A549 (cell line): ENCODE results near the gene USP12. TPM values are rescaled to one million over a fixed set of nuclear protein-coding genes. Genes with fewer than 3 reads are reported as not detected.

Experiments
- ATAC-seq, 2 experiments: fragments of 200-7000 bp in 1 of 2; fragments of >200 bp in 1 of 2; cut with Nextera tagmentation in 1 of 2; cut with Tn5 transposase in 1 of 2; 3 replicates each; pipeline versions ENCODE4 v1.8.0 to v1.9.1; 2018 to 2020; ENCODE audit warnings: mild to moderate bottlenecking in 1 of 2, moderate library complexity in 1 of 2
- CTCF ChIA-PET: fragments of 300-600 bp; sonication (Branson Sonifier 250); formaldehyde crosslinking; extraction: SDS; loops from one replicate; lab custom pipeline; 2021; ENCODE audit warnings: antibody characterized with exemption, inconsistent platforms; lab: Yijun Ruan, JAX
- POLR2A ChIA-PET: fragments of 350-600 bp; formaldehyde crosslinking; extraction: SDS; loops from one replicate; lab custom pipeline; 2021; ENCODE audit warnings: antibody characterized with exemption, inconsistent platforms; lab: Yijun Ruan, JAX
- DNase-seq, 2 experiments: peaks; one replicate each; pipeline versions ENCODE4 v3.0.0 to v3.0.0-alpha.2; 2011 to 2016; ENCODE audit warnings: low read depth in 1 of 2, low spot score in 1 of 2
- FAIRE-seq: peaks from 2 replicates; lab custom pipeline; 2011; peaks lifted over from hg19 to GRCh38; lab: Jason Lieb, UNC
- H3K27ac ChIP-seq, 2 experiments: fragments of >200 bp; sonication (Bioruptor Twin); formaldehyde crosslinking; 3 replicates each; pipeline ENCODE4 v1.5.1; 2016 to 2017
- H3K4me1 ChIP-seq: fragments of >200 bp; sonication (Bioruptor Twin); formaldehyde crosslinking; 3 replicates; pipeline ENCODE4 v1.6.1; 2016
- H3K4me2 ChIP-seq: fragments of >200 bp; sonication (Bioruptor Twin); formaldehyde crosslinking; 3 replicates; pipeline ENCODE4 v1.6.1; 2016
- H3K4me3 ChIP-seq: fragments of >200 bp; sonication (Bioruptor Twin); formaldehyde crosslinking; 3 replicates; pipeline ENCODE4 v1.5.1; 2016
- H3K9me3 ChIP-seq: fragments of >200 bp; sonication (Bioruptor Twin); formaldehyde crosslinking; 3 replicates; pipeline ENCODE4 v1.6.1; 2016
- CEBPB ChIP-seq, 2 experiments: fragments of >200 bp in 1 of 2; sonication (Bioruptor Twin) in 1 of 2; formaldehyde crosslinking in 1 of 2; IDR thresholded peaks; 2 replicates each; pipeline ENCODE4 v1.6.1; 2012 to 2016
- CHD4 ChIP-seq: fragments of 200-600 bp; sonication (generic); IDR thresholded peaks from 2 replicates; pipeline ENCODE4 v1.6.1; 2016; ENCODE audit warnings: antibody characterized with exemption, mild to moderate bottlenecking, borderline replicate concordance
- EHF ChIP-seq: fragments of 250-450 bp; sonication (Bioruptor Pico); IDR thresholded peaks from 2 replicates; pipeline ENCODE4 v1.5.0; 2020; ENCODE audit warnings: mild to moderate bottlenecking
- EHMT2 ChIP-seq: fragments of 200-600 bp; sonication (generic); IDR thresholded peaks from 2 replicates; pipeline ENCODE4 v1.6.1; 2016; ENCODE audit warnings: antibody characterized with exemption, low read depth, mild to moderate bottlenecking, moderate library complexity
- EP300 ChIP-seq, 2 experiments: fragments of >200 bp; sonication (Bioruptor Twin); formaldehyde crosslinking; IDR thresholded peaks; 2 replicates in 1 of 2; 3 replicates in 1 of 2; pipeline ENCODE4 v1.6.1; 2016 to 2017
- FOSL2 ChIP-seq, 2 experiments: fragments of 450-650 bp in 1 of 2; fragments of >200 bp in 1 of 2; sonication (Bioruptor Twin) in 1 of 2; formaldehyde crosslinking; IDR thresholded peaks; 2 replicates each; pipeline versions ENCODE4 v1.5.0 to v1.6.1; 2016 to 2020; ENCODE audit warnings: mild to moderate bottlenecking in 1 of 2, moderate library complexity in 1 of 2
- FOXS1 ChIP-seq: fragments of 250-450 bp; sonication (Bioruptor Pico); IDR thresholded peaks from 2 replicates; pipeline ENCODE4 v1.5.0; 2020; ENCODE audit warnings: mild to moderate bottlenecking, moderate library complexity
- HDAC2 ChIP-seq: fragments of 200-600 bp; sonication (generic); IDR thresholded peaks from 2 replicates; pipeline ENCODE4 v1.6.1; 2016
- HOXA7 ChIP-seq: fragments of 250-450 bp; sonication (Bioruptor Pico); IDR thresholded peaks from 2 replicates; pipeline ENCODE4 v1.5.0; 2020; ENCODE audit warnings: mild to moderate bottlenecking, moderate library complexity
- HOXB13 ChIP-seq: fragments of 250-450 bp; sonication (Bioruptor Pico); IDR thresholded peaks from 2 replicates; pipeline ENCODE4 v1.5.0; 2020; ENCODE audit warnings: low read depth, mild to moderate bottlenecking, moderate library complexity
- HOXB5 ChIP-seq: fragments of 250-450 bp; sonication (Bioruptor Pico); IDR thresholded peaks from 2 replicates; pipeline ENCODE4 v1.5.0; 2020; ENCODE audit warnings: mild to moderate bottlenecking, moderate library complexity
- JUN ChIP-seq, 2 experiments: fragments of >200 bp; sonication (Bioruptor Twin); formaldehyde crosslinking; IDR thresholded peaks; 2 replicates in 1 of 2; 3 replicates in 1 of 2; pipeline ENCODE4 v1.6.1; 2016 to 2017
- KDM1A ChIP-seq: fragments of 200-600 bp; sonication (generic); IDR thresholded peaks from 2 replicates; pipeline ENCODE4 v1.6.1; 2016; ENCODE audit warnings: low read depth, mild to moderate bottlenecking
- KDM5A ChIP-seq: fragments of 200-600 bp; sonication (generic); IDR thresholded peaks from 2 replicates; pipeline ENCODE4 v1.6.1; 2016; ENCODE audit warnings: antibody characterized with exemption, mild to moderate bottlenecking
- MAFK ChIP-seq: fragments of 450-650 bp; IDR thresholded peaks from 2 replicates; pipeline ENCODE4 v1.6.1; 2014; ENCODE audit not compliant: partially characterized antibody
- MAZ ChIP-seq: fragments of 150-350 bp; IDR thresholded peaks from 2 replicates; pipeline ENCODE4 v1.6.1; 2014; ENCODE audit warnings: antibody characterized with exemption, low read depth, low read length, borderline replicate concordance
- PHF8 ChIP-seq: fragments of 200-600 bp; sonication (generic); IDR thresholded peaks from 2 replicates; pipeline ENCODE4 v1.6.1; 2016; ENCODE audit warnings: low read depth, mild to moderate bottlenecking, antibody characterized with exemption, moderate library complexity, borderline replicate concordance
- POLR2A ChIP-seq: IDR thresholded peaks from 2 replicates; pipeline ENCODE4 v1.6.1; 2012; ENCODE audit warnings: mild to moderate bottlenecking, low read length
- RARB ChIP-seq: fragments of 250-450 bp; sonication (Bioruptor Pico); IDR thresholded peaks from 2 replicates; pipeline ENCODE4 v1.8.0; 2021; ENCODE audit warnings: mild to moderate bottlenecking, moderate library complexity
- SMC3 ChIP-seq: fragments of >200 bp; sonication (Bioruptor Twin); formaldehyde crosslinking; IDR thresholded peaks from 3 replicates; pipeline ENCODE4 v1.6.1; 2018; ENCODE audit warnings: inconsistent platforms
- ZSCAN20 ChIP-seq: fragments of 250-450 bp; sonication (Bioruptor Pico); IDR thresholded peaks from 2 replicates; pipeline ENCODE4 v1.8.0; 2022; ENCODE audit warnings: mild to moderate bottlenecking, moderate library complexity
- WGBS: methylation state at CpG from one replicate; pipeline ENCODE4 v1.1.6; 2017; ENCODE audit errors: missing lambda C conversion rate; 5-methylcytosine and 5-hydroxymethylcytosine counted together
- polyA plus RNA-seq, 4 experiments: library from polyadenylated mRNA; depleted of rRNA in 3 of 4; stranded (reverse); fragments of >200 nt; fragmentation: RNase III in 1 of 4; extraction: RNeasy Plus Mini Kit Qiagen cat#74134 plus additional on column Dnase treatment in 1 of 4; gene quantifications; 2 replicates in 3 of 4; 3 replicates in 1 of 4; pipeline ENCODE4 v1.2.3, GENCODE V29; 2011 to 2017
- TF ChIP-seq, protein P1 (sequence below): fragments of 200-600 bp; sonication (generic); IDR thresholded peaks from 2 replicates; pipeline ENCODE4 v1.6.1; 2016; ENCODE audit warnings: antibody characterized with exemption, mild to moderate bottlenecking, moderate library complexity
- TF ChIP-seq, protein P2 (sequence below): fragments of 450-650 bp; IDR thresholded peaks from 2 replicates; pipeline ENCODE4 v1.6.1; 2014; ENCODE audit warnings: antibody characterized with exemption
- TF ChIP-seq, protein P3 (sequence below): IDR thresholded peaks from 2 replicates; pipeline ENCODE4 v1.6.1; 2012

The USP12 gene
- polyA plus RNA-seq, 2 of the 4 experiments (the other 2 are of a cell fraction): 19.1 to 21.2 TPM

GRCh38 chr13:27038323-27038722, 133.3 kb downstream of the USP12 start:
- POLR2A ChIA-PET: no interaction called here
- H3K27ac ChIP-seq: peak overlapping the region; percentile 19 to 84; a peak in 3 of 6 replicates
- peak; percentile 38 to 52 for DNase-seq

GRCh38 chr13:27037571-27037970, 134.0 kb downstream of the USP12 start:
- H3K4me3 ChIP-seq: no peak overlapping the region
- 87% methylated on average over 5 of the region's 5 CpGs for WGBS
- TF ChIP-seq HOXB13 (CRISPR knock-in tag) (no peak), EHF (no peak), ZSCAN20 (CRISPR knock-in tag) (no peak), POLR2A (no peak), CEBPB (IDR thresholded peaks at IDR 0.05) (no peak), RARB (CRISPR knock-in tag) (no peak), MAFK (no peak), HDAC2 (no peak), SMC3 (no peak), JUN (IDR thresholded peaks at IDR 0.05) (no peak), FOXS1 (CRISPR knock-in tag) (no peak), MAZ (no peak), KDM1A (no peak), HOXB5 (no peak), EP300 (IDR thresholded peaks at IDR 0.05) (no peak), HOXA7 (CRISPR knock-in tag) (no peak)
- TF ChIP-seq, protein P1, sequence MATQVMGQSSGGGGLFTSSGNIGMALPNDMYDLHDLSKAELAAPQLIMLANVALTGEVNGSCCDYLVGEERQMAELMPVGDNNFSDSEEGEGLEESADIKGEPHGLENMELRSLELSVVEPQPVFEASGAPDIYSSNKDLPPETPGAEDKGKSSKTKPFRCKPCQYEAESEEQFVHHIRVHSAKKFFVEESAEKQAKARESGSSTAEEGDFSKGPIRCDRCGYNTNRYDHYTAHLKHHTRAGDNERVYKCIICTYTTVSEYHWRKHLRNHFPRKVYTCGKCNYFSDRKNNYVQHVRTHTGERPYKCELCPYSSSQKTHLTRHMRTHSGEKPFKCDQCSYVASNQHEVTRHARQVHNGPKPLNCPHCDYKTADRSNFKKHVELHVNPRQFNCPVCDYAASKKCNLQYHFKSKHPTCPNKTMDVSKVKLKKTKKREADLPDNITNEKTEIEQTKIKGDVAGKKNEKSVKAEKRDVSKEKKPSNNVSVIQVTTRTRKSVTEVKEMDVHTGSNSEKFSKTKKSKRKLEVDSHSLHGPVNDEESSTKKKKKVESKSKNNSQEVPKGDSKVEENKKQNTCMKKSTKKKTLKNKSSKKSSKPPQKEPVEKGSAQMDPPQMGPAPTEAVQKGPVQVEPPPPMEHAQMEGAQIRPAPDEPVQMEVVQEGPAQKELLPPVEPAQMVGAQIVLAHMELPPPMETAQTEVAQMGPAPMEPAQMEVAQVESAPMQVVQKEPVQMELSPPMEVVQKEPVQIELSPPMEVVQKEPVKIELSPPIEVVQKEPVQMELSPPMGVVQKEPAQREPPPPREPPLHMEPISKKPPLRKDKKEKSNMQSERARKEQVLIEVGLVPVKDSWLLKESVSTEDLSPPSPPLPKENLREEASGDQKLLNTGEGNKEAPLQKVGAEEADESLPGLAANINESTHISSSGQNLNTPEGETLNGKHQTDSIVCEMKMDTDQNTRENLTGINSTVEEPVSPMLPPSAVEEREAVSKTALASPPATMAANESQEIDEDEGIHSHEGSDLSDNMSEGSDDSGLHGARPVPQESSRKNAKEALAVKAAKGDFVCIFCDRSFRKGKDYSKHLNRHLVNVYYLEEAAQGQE: no peak
- H3K27ac ChIP-seq: peak overlapping the region; percentile 38 to 84; a peak in 5 of 6 replicates
- DNase-seq (no peak), FAIRE-seq (no peak), ATAC-seq (no peak)
- ChIA-PET POLR2A (no interaction called here), CTCF (no interaction called here)
- H3K4me2 ChIP-seq: peak overlapping the region; percentile 76; the same call in 2 of the 3 replicates
- no peaks in the 10 kb centered on the region for H3K9me3 ChIP-seq
- peaks cover 45% of the 10 kb centered on the region for H3K4me1 ChIP-seq

More at GRCh38 chr13:27038323-27038722, 133.3 kb downstream of the USP12 start:
- no peak for ATAC-seq
- peaks cover 52% of the 10 kb centered on the region for H3K4me1 ChIP-seq
- H3K4me2 ChIP-seq: peak overlapping the region; percentile 51
- H3K9me3 ChIP-seq: no peaks in the 10 kb centered on the region
- TF ChIP-seq, protein P2, sequence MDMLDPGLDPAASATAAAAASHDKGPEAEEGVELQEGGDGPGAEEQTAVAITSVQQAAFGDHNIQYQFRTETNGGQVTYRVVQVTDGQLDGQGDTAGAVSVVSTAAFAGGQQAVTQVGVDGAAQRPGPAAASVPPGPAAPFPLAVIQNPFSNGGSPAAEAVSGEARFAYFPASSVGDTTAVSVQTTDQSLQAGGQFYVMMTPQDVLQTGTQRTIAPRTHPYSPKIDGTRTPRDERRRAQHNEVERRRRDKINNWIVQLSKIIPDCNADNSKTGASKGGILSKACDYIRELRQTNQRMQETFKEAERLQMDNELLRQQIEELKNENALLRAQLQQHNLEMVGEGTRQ: 0 out of 2 replicates have a peak, but pooled peaks have one; percentile 5
- TF ChIP-seq FOSL2 (IDR thresholded peaks at IDR 0.05): no peak
- peak; percentile 67 for TF ChIP-seq FOSL2 (CRISPR knock-in tag; IDR thresholded peaks at IDR 0.05)
- TF ChIP-seq EHMT2: no peak
- TF ChIP-seq PHF8: no peak
- no peak for TF ChIP-seq CHD4
- TF ChIP-seq KDM5A: no peak
- TF ChIP-seq, protein P3, sequence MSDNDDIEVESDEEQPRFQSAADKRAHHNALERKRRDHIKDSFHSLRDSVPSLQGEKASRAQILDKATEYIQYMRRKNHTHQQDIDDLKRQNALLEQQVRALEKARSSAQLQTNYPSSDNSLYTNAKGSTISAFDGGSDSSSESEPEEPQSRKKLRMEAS: 0 out of 2 replicates have a peak, but pooled peaks have one; percentile 42
- CTCF ChIA-PET: interaction anchor here (1.5 kb wide), 1 partner anchor 53 kb away, joined by 5 read pairs; no protein-coding TSS in a partner anchor
- 66% methylated on average over 5 of the region's 5 CpGs for WGBS
- no peak for FAIRE-seq
- no peak overlapping the region for H3K4me3 ChIP-seq
